WI38 (cell line): ENCODE data around the gene GABRA5.

Source experiments
- H3K4me3 ChIP-seq: 2 replicates; pipeline ENCODE4 v1.5.1; 2011; ENCODE audit warnings: low read depth, mild to moderate bottlenecking, control low read depth, low read length
- TF ChIP-seq, protein P1 (sequence below): IDR thresholded peaks from 2 replicates; pipeline ENCODE4 v1.5.1; 2012; ENCODE audit warnings: low read depth, mild to moderate bottlenecking, control low read depth, low read length

GABRA5 gene

GRCh38 chr15:26844901-26845300, 22.0 kb upstream of the GABRA5 start:
- TF ChIP-seq, protein P1, sequence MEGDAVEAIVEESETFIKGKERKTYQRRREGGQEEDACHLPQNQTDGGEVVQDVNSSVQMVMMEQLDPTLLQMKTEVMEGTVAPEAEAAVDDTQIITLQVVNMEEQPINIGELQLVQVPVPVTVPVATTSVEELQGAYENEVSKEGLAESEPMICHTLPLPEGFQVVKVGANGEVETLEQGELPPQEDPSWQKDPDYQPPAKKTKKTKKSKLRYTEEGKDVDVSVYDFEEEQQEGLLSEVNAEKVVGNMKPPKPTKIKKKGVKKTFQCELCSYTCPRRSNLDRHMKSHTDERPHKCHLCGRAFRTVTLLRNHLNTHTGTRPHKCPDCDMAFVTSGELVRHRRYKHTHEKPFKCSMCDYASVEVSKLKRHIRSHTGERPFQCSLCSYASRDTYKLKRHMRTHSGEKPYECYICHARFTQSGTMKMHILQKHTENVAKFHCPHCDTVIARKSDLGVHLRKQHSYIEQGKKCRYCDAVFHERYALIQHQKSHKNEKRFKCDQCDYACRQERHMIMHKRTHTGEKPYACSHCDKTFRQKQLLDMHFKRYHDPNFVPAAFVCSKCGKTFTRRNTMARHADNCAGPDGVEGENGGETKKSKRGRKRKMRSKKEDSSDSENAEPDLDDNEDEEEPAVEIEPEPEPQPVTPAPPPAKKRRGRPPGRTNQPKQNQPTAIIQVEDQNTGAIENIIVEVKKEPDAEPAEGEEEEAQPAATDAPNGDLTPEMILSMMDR, result no peak
- no peak overlapping the region for H3K4me3 ChIP-seq

GRCh38 chr15:26848498-26848897, 18.4 kb upstream of the GABRA5 start:
- H3K4me3 ChIP-seq, result no peak overlapping the region
- TF ChIP-seq, protein P1, result no peak

- TF ChIP-seq, protein P1, result no peak
- H3K4me3 ChIP-seq, result no peak overlapping the region
These were observed 16.7 kb upstream of the GABRA5 start for GRCh38 chr15:26850161-26850560.

DNA sequence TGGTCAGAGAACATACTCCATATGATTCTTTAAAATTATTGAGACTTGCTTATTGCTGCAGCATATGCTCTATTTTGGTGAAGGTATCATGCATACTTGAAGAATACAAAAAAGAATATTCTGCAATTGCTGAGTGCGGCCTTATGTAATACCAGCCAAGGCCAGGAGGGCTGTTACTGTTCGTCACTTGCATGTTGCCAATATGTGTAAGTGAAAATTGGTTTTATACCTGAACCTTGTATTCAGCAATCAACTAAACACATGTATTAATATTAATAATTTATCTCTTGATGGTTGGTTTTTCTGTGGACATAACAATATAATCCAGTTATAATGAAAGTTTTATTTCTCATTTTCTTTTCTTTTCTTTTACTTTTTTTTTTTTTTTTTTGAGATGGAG, 13.9 kb upstream of the GABRA5 start:
- TF ChIP-seq, protein P1, result no peak
- no peak overlapping the region for H3K4me3 ChIP-seq

- no peak overlapping the region for H3K4me3 ChIP-seq
- TF ChIP-seq, protein P1, result no peak
These were observed 12.4 kb upstream of the GABRA5 start for GRCh38 chr15:26854435-26854834.

DNA sequence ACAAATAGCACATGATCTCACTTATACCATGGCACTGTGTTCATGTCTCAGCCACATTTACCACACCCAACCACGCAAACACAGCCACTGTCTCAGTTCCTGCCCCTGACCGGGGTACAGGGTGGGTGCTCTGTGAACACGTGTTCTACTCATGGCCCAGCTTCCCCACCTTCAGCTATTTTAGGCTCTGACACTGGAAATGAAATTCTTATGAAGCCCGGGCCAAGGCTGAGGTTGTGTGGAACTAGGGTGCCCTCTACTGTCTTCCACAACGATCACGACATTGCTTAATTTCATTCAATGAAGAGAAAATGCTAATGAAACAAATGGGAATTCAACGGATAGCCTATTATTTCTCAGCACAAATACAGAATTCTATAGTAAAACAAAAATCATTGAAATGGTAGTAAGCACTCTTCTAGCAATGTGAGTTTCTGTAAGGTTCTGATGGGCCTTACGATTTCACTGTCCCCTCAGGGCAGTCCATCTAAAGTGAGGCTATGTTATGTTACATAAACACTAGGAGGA, 2.1 kb upstream of the GABRA5 start:
- H3K4me3 ChIP-seq, result no peak overlapping the region
- TF ChIP-seq, protein P1, result no peak

GRCh38 chr15:26867200-26868007, 542 bp downstream of the GABRA5 start:
- TF ChIP-seq, protein P1, result no peak
- no peak overlapping the region for H3K4me3 ChIP-seq
